GM23338 (cell line): ENCODE results near the gene BTG3. TPM values are rescaled to one million over a fixed set of nuclear protein-coding genes. Genes with fewer than 3 reads are reported as not detected.

Experiments
- ATAC-seq: fragments of 200-7000 bp; cut with Tn5 transposase; 3 replicates; pipeline ENCODE4 v1.9.1; 2020
- DNase-seq: peaks from one replicate; pipeline ENCODE4 v3.0.0-alpha.2; 2015; ENCODE audit warnings: low spot score
- H2AFZ ChIP-seq: fragments of 200-600 bp; sonication (generic); 2 replicates; pipeline ENCODE4 v1.8.0; 2016; ENCODE audit warnings: antibody characterized with exemption, mild to moderate bottlenecking, moderate library complexity
- H3F3A ChIP-seq: fragments of 200-600 bp; sonication (generic); replicated peaks from 2 replicates; pipeline ENCODE4 v1.8.0; 2017; ENCODE audit warnings: antibody characterized with exemption, mixed run types, low read depth
- H3K27ac ChIP-seq: fragments of 200-600 bp; sonication (generic); 2 replicates; pipeline ENCODE4 v1.6.1; 2016; ENCODE audit warnings: low read depth
- H3K27me3 ChIP-seq: fragments of 200-600 bp; sonication (generic); 2 replicates; pipeline ENCODE4 v1.8.0; 2016; ENCODE audit warnings: mild to moderate bottlenecking, mixed run types, moderate library complexity; ENCODE audit not compliant: insufficient read depth
- H3K36me3 ChIP-seq: fragments of 200-600 bp; sonication (generic); 2 replicates; pipeline ENCODE4 v1.8.0; 2016; ENCODE audit warnings: mild to moderate bottlenecking; ENCODE audit not compliant: insufficient read depth
- H3K4me1 ChIP-seq: fragments of 200-600 bp; sonication (generic); 2 replicates; pipeline ENCODE4 v1.8.0; 2016; ENCODE audit warnings: mild to moderate bottlenecking, moderate library complexity; ENCODE audit not compliant: insufficient read depth
- H3K4me2 ChIP-seq: fragments of 200-600 bp; sonication (generic); 2 replicates; pipeline ENCODE4 v1.7.1; 2017; ENCODE audit warnings: mixed run types
- H3K4me3 ChIP-seq: fragments of 200-600 bp; sonication (generic); 2 replicates; pipeline ENCODE4 v1.6.1; 2016; ENCODE audit warnings: mixed run types
- H3K79me2 ChIP-seq: fragments of 200-600 bp; sonication (generic); replicated peaks from 2 replicates; pipeline ENCODE4 v1.8.0; 2017; ENCODE audit warnings: mild to moderate bottlenecking; ENCODE audit not compliant: insufficient read depth
- H3K9me2 ChIP-seq: fragments of 200-600 bp; sonication (generic); 2 replicates; pipeline ENCODE4 v1.8.0; 2017; ENCODE audit not compliant: insufficient read depth
- H4K20me1 ChIP-seq: fragments of 200-600 bp; sonication (generic); replicated peaks from 2 replicates; pipeline ENCODE4 v1.8.0; 2017; ENCODE audit warnings: mild to moderate bottlenecking; ENCODE audit not compliant: insufficient read depth
- H3K27ac Mint-ChIP-seq: 2 replicates; pipeline ENCODE4 v1.8.0; 2020; ENCODE audit warnings: inconsistent platforms, mild to moderate bottlenecking, moderate library complexity, mixed read lengths
- H3K27me3 Mint-ChIP-seq: 3 replicates; pipeline ENCODE4 v1.8.0; 2022; ENCODE audit warnings: low read depth, mild to moderate bottlenecking, moderate library complexity, mixed read lengths, inconsistent platforms; ENCODE audit not compliant: insufficient read depth, poor library complexity
- H3K36me3 Mint-ChIP-seq: 3 replicates; pipeline ENCODE4 v1.8.0; 2021; ENCODE audit warnings: low read depth, mild to moderate bottlenecking, inconsistent platforms, moderate library complexity, mixed read lengths
- H3K4me1 Mint-ChIP-seq: 3 replicates; pipeline ENCODE4 v1.8.0; 2020; ENCODE audit warnings: mild to moderate bottlenecking, inconsistent platforms, mixed read lengths
- H3K4me3 Mint-ChIP-seq: 3 replicates; pipeline ENCODE4 v1.8.0; 2021; ENCODE audit warnings: moderate library complexity, mild to moderate bottlenecking, inconsistent platforms, mixed read lengths
- H3K9me3 Mint-ChIP-seq: 3 replicates; pipeline ENCODE4 v1.8.0; 2020; ENCODE audit warnings: moderate library complexity, mild to moderate bottlenecking, inconsistent platforms, mixed read lengths
- CREB1 ChIP-seq: fragments of 250-450 bp; sonication (Bioruptor Pico); IDR thresholded peaks from 2 replicates; pipeline ENCODE4 v1.5.0; 2020; ENCODE audit warnings: low read depth, mild to moderate bottlenecking, moderate library complexity
- EZH2 ChIP-seq: fragments of 200-600 bp; sonication (generic); IDR thresholded peaks from one replicate; pipeline ENCODE4 v1.8.0; 2017; ENCODE audit warnings: antibody characterized with exemption, mild to moderate bottlenecking, low read depth; ENCODE audit not compliant: unreplicated experiment
- JUNB ChIP-seq: IDR thresholded peaks from one replicate; pipeline ENCODE4 v1.6.1; 2016; ENCODE audit warnings: antibody characterized with exemption; ENCODE audit not compliant: unreplicated experiment
- ZNF114 ChIP-seq: fragments of 250-450 bp; sonication (Bioruptor Pico); IDR thresholded peaks from 2 replicates; pipeline ENCODE4 v1.5.0; 2020; ENCODE audit warnings: mild to moderate bottlenecking, moderate library complexity
- ZNF462 ChIP-seq: fragments of 250-450 bp; sonication (Bioruptor Pico); IDR thresholded peaks from 2 replicates; pipeline ENCODE4 v1.5.0; 2020; ENCODE audit warnings: mild to moderate bottlenecking, moderate library complexity
- polyA plus RNA-seq: library from polyadenylated mRNA; unstranded; fragments of >200 nt; fragmentation: Nextera tagmentation; extraction: Ambion mirVana; gene quantifications from 2 replicates; pipeline ENCODE4 v1.2.1, GENCODE V29; 2016
- total RNA-seq: library from RNA; depleted of rRNA; stranded (reverse); fragments of >200 nt; shearing (Covaris generic); gene quantifications from 2 replicates; pipeline ENCODE4 v1.2.3, GENCODE V29; 2014
- TF ChIP-seq, protein P1 (sequence below), 2 experiments: fragments of 200-600 bp in 1 of 2; sonication (generic) in 1 of 2; conservative IDR thresholded peaks; 2 replicates each; pipeline versions ENCODE4 v1.5.1 to v1.6.1; 2016 to 2017; ENCODE audit warnings: antibody characterized with exemption in 2 of 2, low read depth in 2 of 2, mild to moderate bottlenecking in 2 of 2, moderate library complexity in 1 of 2
- TF ChIP-seq, protein P2 (sequence below): IDR thresholded peaks from one replicate; pipeline ENCODE4 v1.6.1; 2018; ENCODE audit warnings: antibody characterized with exemption; ENCODE audit not compliant: unreplicated experiment

Gene BTG3
- total and polyA plus RNA-seq, 2 experiments from 2014 or later = 24.0 to 43.8 TPM

DNA sequence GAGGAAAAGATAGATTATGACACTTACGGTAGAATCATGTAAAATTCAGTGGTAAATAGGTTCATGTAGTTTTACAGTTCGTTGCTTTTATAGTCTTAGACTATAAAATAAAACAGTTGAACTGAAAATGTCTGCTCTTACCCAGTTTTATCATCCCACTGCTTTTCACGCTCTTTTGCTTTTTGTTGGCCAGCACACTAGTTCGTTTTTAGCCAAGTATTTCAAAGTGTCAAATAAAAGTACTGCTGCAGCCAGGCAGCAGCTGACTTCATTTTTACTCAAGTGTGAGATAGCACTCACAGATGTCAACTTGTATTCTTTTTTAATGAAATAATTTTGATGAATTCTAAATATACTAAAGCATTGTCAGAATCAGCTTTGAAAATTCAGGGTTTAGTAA, 18.5 kb upstream of the BTG3 start:
- Mint-ChIP-seq H3K36me3 (no peaks in the 10 kb centered on the region), H3K27me3 (no peaks in the 10 kb centered on the region), H3K4me1 (peaks cover under 1% of the 10 kb centered on the region; the same call in 2 of the 3 replicates)

GRCh38 chr21:17622018-17622417, 9.3 kb upstream of the BTG3 start:
- TF ChIP-seq JUNB (no peak), ZNF462 (CRISPR knock-in tag) (no peak)
- Mint-ChIP-seq H3K9me3 (no peaks in the 10 kb centered on the region), H3K4me3 (no peak overlapping the region), H3K27me3 (no peaks in the 10 kb centered on the region), H3K36me3 (no peaks in the 10 kb centered on the region), H3K4me1 (peaks cover 8% of the 10 kb centered on the region; the same call in 2 of the 3 replicates), H3K27ac (no peak overlapping the region)
- Histone ChIP-seq H2AFZ (no peak overlapping the region), H3K4me1 (peaks cover 4% of the 10 kb centered on the region; the same call in 1 of the 2 replicates), H3K79me2 (no peaks in the 10 kb centered on the region), H3K4me3 (no peak overlapping the region), H3K4me2 (no peak overlapping the region), H4K20me1 (no peaks in the 10 kb centered on the region), H3F3A (no peaks in the 10 kb centered on the region), H3K9me2 (peaks cover 4% of the 10 kb centered on the region; the same call in 1 of the 2 replicates), H3K36me3 (no peaks in the 10 kb centered on the region), H3K27me3 (no peaks in the 10 kb centered on the region), H3K27ac (no peak overlapping the region)
- ATAC-seq (no peak), DNase-seq (no peak)

More for the DNA sequence above, 18.5 kb upstream of the BTG3 start:
- no peaks in the 10 kb centered on the region for H3K27me3 ChIP-seq
- no peaks in the 10 kb centered on the region for H3K9me2 ChIP-seq
- H3K9me3 Mint-ChIP-seq = no peaks in the 10 kb centered on the region
- H4K20me1 ChIP-seq = no peaks in the 10 kb centered on the region
- H3F3A ChIP-seq = no peaks in the 10 kb centered on the region
- H3K4me3 Mint-ChIP-seq = no peak overlapping the region
- H3K27ac Mint-ChIP-seq = no peak overlapping the region
- DNase-seq = no peak
- H3K4me2 ChIP-seq = no peak overlapping the region
- H3K4me3 ChIP-seq = no peak overlapping the region
- TF ChIP-seq EZH2 (no peak), ZNF114 (no peak), CREB1 (CRISPR knock-in tag) (no peak)
- TF ChIP-seq, protein P1, sequence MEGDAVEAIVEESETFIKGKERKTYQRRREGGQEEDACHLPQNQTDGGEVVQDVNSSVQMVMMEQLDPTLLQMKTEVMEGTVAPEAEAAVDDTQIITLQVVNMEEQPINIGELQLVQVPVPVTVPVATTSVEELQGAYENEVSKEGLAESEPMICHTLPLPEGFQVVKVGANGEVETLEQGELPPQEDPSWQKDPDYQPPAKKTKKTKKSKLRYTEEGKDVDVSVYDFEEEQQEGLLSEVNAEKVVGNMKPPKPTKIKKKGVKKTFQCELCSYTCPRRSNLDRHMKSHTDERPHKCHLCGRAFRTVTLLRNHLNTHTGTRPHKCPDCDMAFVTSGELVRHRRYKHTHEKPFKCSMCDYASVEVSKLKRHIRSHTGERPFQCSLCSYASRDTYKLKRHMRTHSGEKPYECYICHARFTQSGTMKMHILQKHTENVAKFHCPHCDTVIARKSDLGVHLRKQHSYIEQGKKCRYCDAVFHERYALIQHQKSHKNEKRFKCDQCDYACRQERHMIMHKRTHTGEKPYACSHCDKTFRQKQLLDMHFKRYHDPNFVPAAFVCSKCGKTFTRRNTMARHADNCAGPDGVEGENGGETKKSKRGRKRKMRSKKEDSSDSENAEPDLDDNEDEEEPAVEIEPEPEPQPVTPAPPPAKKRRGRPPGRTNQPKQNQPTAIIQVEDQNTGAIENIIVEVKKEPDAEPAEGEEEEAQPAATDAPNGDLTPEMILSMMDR (conservative IDR thresholded peaks at IDR 0.05; ENCODE audit: low read depth in 2 of 2) = no peak
- TF ChIP-seq, protein P2, sequence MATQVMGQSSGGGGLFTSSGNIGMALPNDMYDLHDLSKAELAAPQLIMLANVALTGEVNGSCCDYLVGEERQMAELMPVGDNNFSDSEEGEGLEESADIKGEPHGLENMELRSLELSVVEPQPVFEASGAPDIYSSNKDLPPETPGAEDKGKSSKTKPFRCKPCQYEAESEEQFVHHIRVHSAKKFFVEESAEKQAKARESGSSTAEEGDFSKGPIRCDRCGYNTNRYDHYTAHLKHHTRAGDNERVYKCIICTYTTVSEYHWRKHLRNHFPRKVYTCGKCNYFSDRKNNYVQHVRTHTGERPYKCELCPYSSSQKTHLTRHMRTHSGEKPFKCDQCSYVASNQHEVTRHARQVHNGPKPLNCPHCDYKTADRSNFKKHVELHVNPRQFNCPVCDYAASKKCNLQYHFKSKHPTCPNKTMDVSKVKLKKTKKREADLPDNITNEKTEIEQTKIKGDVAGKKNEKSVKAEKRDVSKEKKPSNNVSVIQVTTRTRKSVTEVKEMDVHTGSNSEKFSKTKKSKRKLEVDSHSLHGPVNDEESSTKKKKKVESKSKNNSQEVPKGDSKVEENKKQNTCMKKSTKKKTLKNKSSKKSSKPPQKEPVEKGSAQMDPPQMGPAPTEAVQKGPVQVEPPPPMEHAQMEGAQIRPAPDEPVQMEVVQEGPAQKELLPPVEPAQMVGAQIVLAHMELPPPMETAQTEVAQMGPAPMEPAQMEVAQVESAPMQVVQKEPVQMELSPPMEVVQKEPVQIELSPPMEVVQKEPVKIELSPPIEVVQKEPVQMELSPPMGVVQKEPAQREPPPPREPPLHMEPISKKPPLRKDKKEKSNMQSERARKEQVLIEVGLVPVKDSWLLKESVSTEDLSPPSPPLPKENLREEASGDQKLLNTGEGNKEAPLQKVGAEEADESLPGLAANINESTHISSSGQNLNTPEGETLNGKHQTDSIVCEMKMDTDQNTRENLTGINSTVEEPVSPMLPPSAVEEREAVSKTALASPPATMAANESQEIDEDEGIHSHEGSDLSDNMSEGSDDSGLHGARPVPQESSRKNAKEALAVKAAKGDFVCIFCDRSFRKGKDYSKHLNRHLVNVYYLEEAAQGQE = no peak
- peaks cover 1% of the 10 kb centered on the region; the same call in 1 of the 2 replicates for H3K4me1 ChIP-seq
- no peak overlapping the region for H2AFZ ChIP-seq
- no peak for ATAC-seq
- H3K36me3 ChIP-seq = no peaks in the 10 kb centered on the region
- no peak overlapping the region for H3K27ac ChIP-seq
- no peaks in the 10 kb centered on the region for H3K79me2 ChIP-seq
